ENCODE measurements around the gene HK3.

Gene HK3

GRCh38 chr5:176892663-176893062, 6.5 kb downstream of the HK3 start:
- WGBS (ENCODE audit: insufficient coverage, insufficient read length) = no CpG with 5 or more reads among the region's 3 CpGs

GRCh38 chr5:176891331-176891958, 7.7 kb downstream of the HK3 start:
- no peaks in the 10 kb centered on the region for H3K9me3 ChIP-seq (ENCODE audit: control insufficient read depth, insufficient read depth, low read length)
- no peak for DNase-seq (ENCODE audit: low read depth, low spot score)
- no peak overlapping the region for H3K27ac ChIP-seq (ENCODE audit: low read length)
- no peaks in the 10 kb centered on the region for H3K27me3 ChIP-seq (ENCODE audit: control insufficient read depth, insufficient read depth, low read length)
- no peak overlapping the region for H3K4me3 ChIP-seq (ENCODE audit: low read length)
- H3K36me3 ChIP-seq (ENCODE audit: control insufficient read depth, insufficient read depth, low read length) = no peaks in the 10 kb centered on the region
- no peaks in the 10 kb centered on the region; the same call in 1 of the 2 replicates for H3K4me1 ChIP-seq (ENCODE audit: control insufficient read depth, insufficient read depth, low read length)
- WGBS (ENCODE audit: insufficient coverage, insufficient read length) = no CpG with 5 or more reads among the region's 9 CpGs

More at GRCh38 chr5:176892663-176893062, 6.5 kb downstream of the HK3 start:
- no peaks in the 10 kb centered on the region; the same call in 1 of the 2 replicates for H3K4me1 ChIP-seq (ENCODE audit: control insufficient read depth, insufficient read depth, low read length)
- no peaks in the 10 kb centered on the region for H3K9me3 ChIP-seq (ENCODE audit: control insufficient read depth, insufficient read depth, low read length)
- no peak overlapping the region for H3K27ac ChIP-seq (ENCODE audit: low read length)
- H3K4me3 ChIP-seq (ENCODE audit: low read length) = no peak overlapping the region
- no peaks in the 10 kb centered on the region for H3K36me3 ChIP-seq (ENCODE audit: control insufficient read depth, insufficient read depth, low read length)
- DNase-seq (ENCODE audit: low read depth, low spot score) = no peak
- no peaks in the 10 kb centered on the region for H3K27me3 ChIP-seq (ENCODE audit: control insufficient read depth, insufficient read depth, low read length)

GRCh38 chr5:176890455-176891330, 8.5 kb downstream of the HK3 start:
- whole genome bisulfite sequencing (ENCODE audit: insufficient coverage, insufficient read length) = no CpG with 5 or more reads among the region's 9 CpGs
- Histone ChIP-seq H3K36me3 (ENCODE audit: control insufficient read depth, insufficient read depth, low read length) (no peaks in the 10 kb centered on the region), H3K27me3 (ENCODE audit: control insufficient read depth, insufficient read depth, low read length) (no peaks in the 10 kb centered on the region), H3K9me3 (ENCODE audit: control insufficient read depth, insufficient read depth, low read length) (no peaks in the 10 kb centered on the region), H3K4me1 (ENCODE audit: control insufficient read depth, insufficient read depth, low read length) (no peaks in the 10 kb centered on the region; the same call in 1 of the 2 replicates), H3K27ac (ENCODE audit: low read length) (no peak overlapping the region), H3K4me3 (ENCODE audit: low read length) (no peak overlapping the region)
- DNase-seq (ENCODE audit: low read depth, low spot score) = no peak

GRCh38 chr5:176889321-176890280, 9.5 kb downstream of the HK3 start:
- WGBS (ENCODE audit: insufficient coverage, insufficient read length) = no CpG with 5 or more reads among the region's 24 CpGs
- no peaks in the 10 kb centered on the region for H3K9me3 ChIP-seq (ENCODE audit: control insufficient read depth, insufficient read depth, low read length)
- H3K4me3 ChIP-seq (ENCODE audit: low read length) = no peak overlapping the region
- no peak for DNase-seq (ENCODE audit: low read depth, low spot score)
- H3K27me3 ChIP-seq (ENCODE audit: control insufficient read depth, insufficient read depth, low read length) = no peaks in the 10 kb centered on the region
- H3K36me3 ChIP-seq (ENCODE audit: control insufficient read depth, insufficient read depth, low read length) = no peaks in the 10 kb centered on the region
- no peak overlapping the region for H3K27ac ChIP-seq (ENCODE audit: low read length)
- H3K4me1 ChIP-seq (ENCODE audit: control insufficient read depth, insufficient read depth, low read length) = no peaks in the 10 kb centered on the region; the same call in 1 of the 2 replicates

DNA sequence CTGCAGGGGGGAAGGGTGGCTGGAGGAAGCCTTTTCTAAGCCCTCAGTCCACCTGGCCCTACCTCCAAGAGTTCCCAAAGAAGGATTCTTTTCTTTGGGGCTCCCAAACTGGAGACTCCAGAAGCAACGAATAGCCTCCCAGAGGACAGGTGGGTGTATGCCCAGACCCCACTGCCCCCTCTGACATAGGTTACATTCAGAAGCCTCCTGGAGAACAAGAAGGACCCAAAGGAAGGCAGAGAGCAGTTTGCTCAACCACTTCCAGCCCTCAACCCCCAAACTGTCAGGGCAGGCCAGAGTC, 10.3 kb downstream of the HK3 start:
- no peaks in the 10 kb centered on the region; the same call in 1 of the 2 replicates for H3K4me1 ChIP-seq (ENCODE audit: control insufficient read depth, insufficient read depth, low read length)
- no CpG with 5 or more reads among the region's 1 CpG for WGBS (ENCODE audit: insufficient coverage, insufficient read length)
- no peaks in the 10 kb centered on the region for H3K36me3 ChIP-seq (ENCODE audit: control insufficient read depth, insufficient read depth, low read length)

DNA sequence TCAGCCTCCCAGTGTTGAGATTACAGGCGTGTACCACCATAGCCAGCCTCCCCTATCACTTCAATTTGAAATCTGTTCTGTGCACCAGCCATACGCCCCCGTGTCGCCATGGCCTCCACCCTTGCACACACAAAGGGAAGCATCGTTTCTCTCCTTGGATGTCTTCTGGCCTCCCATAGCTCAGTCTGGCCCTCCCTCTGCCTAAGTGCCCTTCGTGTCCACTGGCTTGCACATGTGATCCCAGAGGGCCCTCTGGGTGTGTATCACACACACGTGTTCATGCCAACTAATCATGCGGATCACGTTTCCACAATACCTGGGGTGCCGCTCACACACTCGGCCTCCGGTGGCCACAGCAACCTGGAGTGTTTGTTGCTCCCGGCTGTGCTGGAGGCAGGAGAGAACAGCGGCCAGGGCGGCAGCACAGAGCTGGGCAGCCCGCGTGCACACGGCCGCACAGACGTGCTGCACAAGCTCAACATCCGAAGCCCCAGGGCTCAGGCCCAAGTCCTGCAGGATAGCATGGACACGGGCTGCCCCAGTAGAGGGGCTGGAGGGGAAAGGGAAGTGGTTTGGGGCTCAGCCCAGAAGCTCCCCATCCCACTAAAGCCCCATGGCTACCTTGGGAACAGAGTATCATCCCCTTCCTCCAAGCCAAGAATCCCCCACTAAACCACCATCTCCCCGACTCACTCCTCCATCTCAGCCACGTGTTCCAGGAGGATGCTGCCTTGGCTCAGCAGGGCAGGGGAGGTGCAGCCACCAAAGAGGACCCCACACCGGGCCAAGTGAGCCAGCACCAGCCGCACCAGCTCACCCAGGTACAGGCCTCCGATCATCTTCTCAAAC, 10.9 kb downstream of the HK3 start:
- no CpG with 5 or more reads among the region's 27 CpGs for WGBS (ENCODE audit: insufficient coverage, insufficient read length)
- no peaks in the 10 kb centered on the region for H3K36me3 ChIP-seq (ENCODE audit: control insufficient read depth, insufficient read depth, low read length)
- H3K4me3 ChIP-seq (ENCODE audit: low read length) = no peak overlapping the region
- DNase-seq (ENCODE audit: low read depth, low spot score) = no peak
- no peaks in the 10 kb centered on the region for H3K27me3 ChIP-seq (ENCODE audit: control insufficient read depth, insufficient read depth, low read length)
- H3K27ac ChIP-seq (ENCODE audit: low read length) = no peak overlapping the region
- H3K4me1 ChIP-seq (ENCODE audit: control insufficient read depth, insufficient read depth, low read length) = no peaks in the 10 kb centered on the region; the same call in 1 of the 2 replicates
- no peaks in the 10 kb centered on the region for H3K9me3 ChIP-seq (ENCODE audit: control insufficient read depth, insufficient read depth, low read length)

More for the DNA sequence above, 10.3 kb downstream of the HK3 start:
- DNase-seq (ENCODE audit: low read depth, low spot score) = no peak
- H3K27ac ChIP-seq (ENCODE audit: low read length) = no peak overlapping the region
- no peaks in the 10 kb centered on the region for H3K9me3 ChIP-seq (ENCODE audit: control insufficient read depth, insufficient read depth, low read length)
- H3K27me3 ChIP-seq (ENCODE audit: control insufficient read depth, insufficient read depth, low read length) = no peaks in the 10 kb centered on the region
- no peak overlapping the region for H3K4me3 ChIP-seq (ENCODE audit: low read length)

GRCh38 chr5:176887252-176887849, 11.8 kb downstream of the HK3 start:
- Histone ChIP-seq H3K4me1 (ENCODE audit: control insufficient read depth, insufficient read depth, low read length) (no peaks in the 10 kb centered on the region; the same call in 1 of the 2 replicates), H3K27ac (ENCODE audit: low read length) (no peak overlapping the region), H3K27me3 (ENCODE audit: control insufficient read depth, insufficient read depth, low read length) (no peaks in the 10 kb centered on the region), H3K9me3 (ENCODE audit: control insufficient read depth, insufficient read depth, low read length) (no peaks in the 10 kb centered on the region), H3K36me3 (ENCODE audit: control insufficient read depth, insufficient read depth, low read length) (no peaks in the 10 kb centered on the region), H3K4me3 (ENCODE audit: low read length) (no peak overlapping the region)
- no peak for DNase-seq (ENCODE audit: low read depth, low spot score)
- no CpG with 5 or more reads among the region's 28 CpGs for WGBS (ENCODE audit: insufficient coverage, insufficient read length)

DNA sequence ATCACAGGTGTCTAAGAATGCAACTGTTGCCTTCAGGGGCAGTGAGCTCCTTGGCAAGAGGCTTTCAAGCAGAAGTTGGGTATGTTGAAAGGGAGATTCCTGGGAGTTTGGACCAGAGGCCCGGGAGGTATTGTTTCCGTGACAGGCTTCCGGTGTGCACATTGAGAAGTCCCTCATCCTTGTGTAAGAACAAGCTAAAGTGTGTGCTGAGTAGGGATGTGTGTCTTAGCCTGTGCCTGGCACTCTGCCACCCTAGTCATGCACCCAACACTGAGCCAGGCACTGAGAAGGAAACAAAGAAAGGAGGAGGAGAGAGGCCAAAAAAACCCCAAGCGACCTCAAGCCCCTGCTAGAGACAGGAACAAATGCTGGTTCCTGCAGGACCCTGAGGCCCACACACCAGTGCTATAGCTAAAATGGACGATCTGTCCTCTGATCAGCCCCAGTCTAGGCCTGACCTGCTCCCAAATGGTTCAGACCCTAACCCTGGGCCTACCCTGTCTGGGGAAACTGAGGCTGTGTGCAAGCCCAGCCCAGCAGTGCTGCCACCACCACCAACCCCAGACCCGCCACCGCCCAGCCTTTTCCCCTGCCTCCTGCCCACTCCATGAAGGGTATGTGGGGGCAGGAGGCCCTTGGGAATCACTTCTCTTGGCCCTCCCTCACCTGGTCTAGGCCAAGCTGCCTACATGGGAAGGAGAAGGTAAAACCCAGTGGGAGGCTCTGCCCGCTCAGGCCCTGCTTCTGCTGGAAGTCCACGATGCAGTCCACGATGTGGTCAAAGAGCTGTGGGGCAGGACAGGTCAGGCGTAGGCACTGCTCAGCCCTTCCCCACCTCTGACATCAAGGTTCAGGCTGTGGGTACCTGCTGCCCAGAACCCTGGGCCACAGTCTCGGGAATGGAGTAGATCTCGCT, 12.6 kb downstream of the HK3 start:
- H3K4me3 ChIP-seq (ENCODE audit: low read length) = no peak overlapping the region

GRCh38 chr5:176884571-176884890, 14.6 kb downstream of the HK3 start:
- H3K4me3 ChIP-seq (ENCODE audit: low read length) = no peak overlapping the region
- no CpG with 5 or more reads among the region's 4 CpGs for WGBS (ENCODE audit: insufficient coverage, insufficient read length)
- no peak overlapping the region for H3K27ac ChIP-seq (ENCODE audit: low read length)
- H3K4me1 ChIP-seq (ENCODE audit: control insufficient read depth, insufficient read depth, low read length) = no peaks in the 10 kb centered on the region; the same call in 1 of the 2 replicates
- H3K9me3 ChIP-seq (ENCODE audit: control insufficient read depth, insufficient read depth, low read length) = no peaks in the 10 kb centered on the region
- H3K27me3 ChIP-seq (ENCODE audit: control insufficient read depth, insufficient read depth, low read length) = no peaks in the 10 kb centered on the region
- H3K36me3 ChIP-seq (ENCODE audit: control insufficient read depth, insufficient read depth, low read length) = no peaks in the 10 kb centered on the region
- DNase-seq (ENCODE audit: low read depth, low spot score) = no peak

More for the DNA sequence above, 12.6 kb downstream of the HK3 start:
- no peaks in the 10 kb centered on the region for H3K4me1 ChIP-seq (ENCODE audit: control insufficient read depth, insufficient read depth, low read length)
- no peak for DNase-seq (ENCODE audit: low read depth, low spot score)
- no peaks in the 10 kb centered on the region for H3K36me3 ChIP-seq (ENCODE audit: control insufficient read depth, insufficient read depth, low read length)
- H3K27me3 ChIP-seq (ENCODE audit: control insufficient read depth, insufficient read depth, low read length) = no peaks in the 10 kb centered on the region
- no peak overlapping the region for H3K27ac ChIP-seq (ENCODE audit: low read length)
- no peaks in the 10 kb centered on the region for H3K9me3 ChIP-seq (ENCODE audit: control insufficient read depth, insufficient read depth, low read length)
- WGBS (ENCODE audit: insufficient coverage, insufficient read length) = no CpG with 5 or more reads among the region's 13 CpGs
